Forelimb muscle (tissue), 1 donor: ENCODE results near the gene TBC1D21. TPM values are rescaled to one million over a fixed set of nuclear protein-coding genes. Genes with fewer than 3 reads are reported as not detected.

Experiments
- DNase-seq: peaks from one replicate; pipeline ENCODE4 v3.0.0-alpha.2; 2013; ENCODE audit warnings: low read depth
- polyA plus RNA-seq: library from polyadenylated mRNA; unstranded; fragments of 120-200 nt; gene quantifications from one replicate; pipeline ENCODE4 v1.2.1, GENCODE V29; 2013; ENCODE audit not compliant: insufficient read length

TBC1D21 gene
- polyA plus RNA-seq, 1 donor = not detected

DNA sequence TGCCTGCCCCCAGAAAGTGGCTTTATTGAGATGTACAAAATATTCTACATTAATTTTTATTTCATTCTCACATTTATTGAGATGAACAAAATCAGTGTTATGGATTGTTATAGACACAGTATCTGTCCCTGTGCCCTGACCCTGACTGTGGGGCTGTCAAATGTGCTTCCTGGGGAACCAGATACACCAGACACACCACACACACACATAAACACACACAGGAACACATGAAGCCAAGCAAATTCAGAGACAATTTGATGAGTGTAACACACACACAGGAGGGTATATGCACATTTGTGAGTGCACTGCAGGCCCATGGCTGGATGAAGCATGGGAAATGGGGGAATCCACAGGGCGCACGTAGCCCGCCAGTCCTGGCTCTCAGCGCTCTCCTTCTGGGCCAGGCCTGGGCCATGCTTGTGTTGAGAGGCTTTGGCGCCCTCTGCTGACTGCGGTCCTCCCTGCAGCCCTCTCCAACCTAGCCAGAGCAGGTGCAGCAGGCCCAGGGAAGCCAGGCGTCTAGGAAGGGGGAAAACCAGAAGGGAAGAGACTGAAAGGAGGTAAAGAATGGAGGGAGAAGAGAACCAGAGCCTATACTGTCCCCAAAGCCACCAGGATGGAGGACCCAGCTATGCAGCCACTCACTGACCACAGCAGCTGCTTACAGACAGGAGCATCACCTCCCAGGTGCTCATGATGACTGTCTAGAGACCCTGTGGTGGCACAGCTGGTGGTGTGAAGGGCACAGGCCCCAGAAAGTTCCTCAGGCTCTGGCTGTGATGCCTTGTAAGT, 34.9 kb downstream of the TBC1D21 start:
- DNase-seq = no peak

- no peak for DNase-seq
These were observed 35.4 kb downstream of the TBC1D21 start for GRCh38 chr15:73908822-73909122.

DNA sequence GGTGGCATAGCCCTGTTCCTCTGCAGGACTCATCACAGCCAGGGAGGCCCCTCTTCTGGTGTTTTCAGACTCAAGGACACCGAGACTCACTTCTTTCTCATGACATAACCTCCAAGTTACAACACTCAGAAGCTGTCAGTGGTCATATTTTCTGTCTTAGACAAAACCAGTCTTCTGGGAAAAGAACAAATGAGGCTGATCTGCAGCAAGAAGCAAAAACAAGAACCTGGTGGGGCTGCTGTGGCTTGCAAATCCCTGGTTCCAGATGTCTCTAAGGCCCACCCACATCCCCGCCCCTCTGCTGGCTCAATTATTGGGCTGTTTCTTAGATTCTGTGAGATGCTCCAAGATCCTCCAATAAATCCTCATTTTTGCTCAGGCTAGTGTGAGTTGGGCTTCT, 36.3 kb downstream of the TBC1D21 start:
- DNase-seq = no peak

DNA sequence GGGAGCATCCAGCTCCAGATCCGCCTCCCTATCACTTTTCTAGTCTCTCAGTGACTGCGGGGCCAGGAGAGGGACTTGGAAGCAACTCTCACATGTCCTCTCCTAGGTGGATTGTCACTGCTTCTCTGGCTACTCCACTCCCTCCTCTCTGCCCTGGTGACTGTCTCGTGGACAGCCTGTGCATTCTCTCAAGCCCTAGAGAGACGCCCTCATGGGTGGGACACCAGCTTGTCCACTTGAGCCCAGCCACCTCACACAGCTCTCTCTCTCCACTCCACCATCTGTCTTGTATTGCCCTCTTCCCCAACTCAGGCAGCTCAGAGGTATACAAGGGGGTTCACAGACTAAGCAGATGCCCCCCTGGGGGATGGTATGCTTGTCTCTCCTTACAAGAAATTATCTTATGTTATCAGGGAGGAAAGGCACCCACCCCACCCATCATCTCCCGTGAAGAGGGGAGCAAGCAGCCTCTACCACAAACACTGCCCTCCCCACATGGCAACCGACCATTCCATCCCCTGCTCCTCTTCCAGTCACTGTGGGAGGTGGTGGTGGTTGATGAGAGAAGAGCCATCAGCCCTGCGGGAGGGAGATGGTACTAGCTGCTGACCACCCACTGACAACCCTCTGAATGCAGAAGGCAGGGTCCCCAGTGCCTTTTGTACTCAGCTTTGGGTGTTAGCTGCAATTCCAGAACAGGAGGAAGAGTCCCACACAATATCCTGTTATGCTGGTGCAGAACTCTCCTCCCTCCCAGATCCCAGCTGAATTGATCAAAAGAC, 37.3 kb downstream of the TBC1D21 start:
- DNase-seq = no peak

- DNase-seq = no peak
These were observed 38.7 kb downstream of the TBC1D21 start for GRCh38 chr15:73912030-73912596.

- no peak for DNase-seq
These were observed 40.8 kb downstream of the TBC1D21 start for GRCh38 chr15:73914145-73914544.

- no peak for DNase-seq
These were observed 41.7 kb downstream of the TBC1D21 start for GRCh38 chr15:73915082-73915481.

- DNase-seq = no peak
These were observed 45.4 kb downstream of the TBC1D21 start for GRCh38 chr15:73918784-73919183.

DNA sequence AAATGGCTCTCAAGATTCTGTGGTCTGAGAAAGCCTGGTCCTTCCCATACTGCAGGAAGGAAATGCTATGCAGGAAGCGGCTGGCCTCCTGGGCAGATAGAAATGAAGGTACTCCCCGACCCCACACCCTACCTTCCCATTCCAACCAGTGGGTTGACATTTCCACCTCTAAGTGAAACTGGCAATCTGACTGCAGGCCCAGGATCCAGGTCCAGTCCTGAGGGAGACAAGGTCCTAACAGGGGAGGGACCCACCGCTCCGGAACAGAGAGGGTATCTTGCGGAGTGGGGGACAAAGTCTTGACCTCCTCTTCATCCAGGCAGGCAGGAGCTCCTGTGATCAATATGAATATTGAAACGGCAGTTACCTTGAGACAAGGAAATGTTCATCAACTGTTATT, 46.3 kb downstream of the TBC1D21 start:
- DNase-seq = no peak

- DNase-seq = no peak
These were observed 48.0 kb downstream of the TBC1D21 start for GRCh38 chr15:73921254-73921925.

DNA sequence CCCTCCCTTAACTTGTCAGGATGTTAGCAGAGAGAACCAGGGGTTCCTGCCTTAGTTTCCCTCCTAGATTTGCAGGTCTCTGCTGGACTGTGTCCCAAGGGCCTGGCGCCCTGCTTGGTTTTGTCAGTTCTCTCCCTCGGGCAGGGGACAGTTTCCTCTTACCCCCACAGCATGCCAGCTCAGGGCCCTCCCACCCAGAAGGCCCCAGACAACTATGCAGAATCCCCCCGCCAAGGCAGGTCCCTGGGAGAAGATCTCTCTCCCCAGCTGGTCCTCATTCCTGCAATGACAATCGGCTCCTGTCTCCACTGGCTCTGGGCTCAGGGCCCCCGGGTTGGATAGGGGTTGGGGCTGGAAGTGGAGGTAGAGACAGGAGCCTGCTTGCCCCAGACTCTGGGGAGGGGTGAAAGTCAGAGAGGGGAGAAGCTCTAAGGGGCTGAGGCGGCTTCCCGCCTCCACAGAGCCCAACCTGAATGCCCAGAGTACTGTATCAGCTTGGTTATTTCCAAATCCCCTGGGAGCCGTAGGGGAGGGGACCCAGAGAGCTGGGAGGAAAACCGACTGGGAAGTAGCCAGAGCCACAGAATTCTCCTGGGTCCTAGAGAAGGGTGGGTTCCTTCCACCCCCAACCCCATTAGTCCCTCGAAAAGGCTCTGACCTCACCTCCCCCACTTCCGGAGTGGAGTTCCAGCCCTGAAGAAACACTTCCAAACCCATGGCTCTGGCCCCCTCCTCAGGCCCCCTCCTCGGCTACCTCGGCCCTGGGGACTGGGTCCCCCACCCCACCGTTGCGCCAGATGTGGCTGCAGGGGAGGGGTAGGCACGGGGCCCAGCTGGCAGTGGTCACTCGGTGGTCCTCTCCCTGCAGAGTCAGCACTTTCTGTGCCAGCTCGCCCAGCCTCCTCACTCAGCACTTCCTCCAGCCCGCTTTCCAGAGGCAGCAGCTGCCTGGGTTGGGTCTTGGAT, 49.1 kb downstream of the TBC1D21 start:
- DNase-seq = no peak

DNA sequence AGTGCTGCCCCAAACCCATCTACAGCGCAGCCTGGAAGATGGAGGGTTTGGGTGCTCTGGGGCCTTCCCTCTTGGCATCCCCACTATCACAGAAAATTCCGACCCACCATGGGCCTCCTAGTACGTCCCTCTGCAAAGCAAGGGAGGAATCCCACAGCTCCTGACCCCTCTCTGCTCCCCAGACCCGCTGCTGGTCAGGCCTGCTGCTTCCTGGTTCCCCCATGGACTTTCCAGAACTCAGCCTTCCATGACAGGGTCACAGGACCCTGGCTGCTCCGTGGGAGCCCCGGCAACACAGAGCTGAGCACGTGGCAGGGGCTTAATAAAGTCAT, 49.8 kb downstream of the TBC1D21 start:
- DNase-seq = no peak

DNA sequence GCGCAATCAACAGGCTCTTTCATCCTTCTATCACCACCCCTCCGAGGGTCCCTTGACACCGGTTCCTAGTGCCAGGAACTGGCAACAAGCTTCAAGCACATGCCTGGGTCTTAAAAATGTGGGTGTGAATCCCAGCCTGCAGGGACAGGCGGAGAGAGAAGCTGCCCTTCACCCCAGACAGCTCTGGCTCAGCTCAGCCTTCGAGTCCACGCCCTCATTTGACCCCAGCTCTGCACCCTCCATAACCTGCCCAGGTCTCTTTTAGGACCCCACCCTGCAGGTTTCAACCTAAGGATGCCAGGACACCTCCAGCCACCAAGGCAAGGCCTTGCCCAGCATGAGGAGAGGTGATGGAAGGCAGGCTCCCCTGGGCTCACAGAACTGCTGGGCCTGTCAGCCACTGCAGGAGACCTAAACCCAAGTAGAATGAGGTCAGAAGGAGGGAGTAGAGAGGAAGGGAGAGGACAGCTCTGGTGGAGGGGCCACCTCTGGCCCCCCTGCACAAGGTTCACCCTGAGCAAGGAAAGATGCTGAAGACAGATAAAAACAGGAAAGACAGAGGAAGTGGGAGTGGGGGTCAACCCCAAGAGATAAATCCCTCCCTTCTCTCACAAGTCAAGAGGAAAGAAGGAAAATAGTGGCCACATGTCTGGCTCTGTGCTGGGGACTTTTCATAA, 50.3 kb downstream of the TBC1D21 start:
- no peak for DNase-seq

- DNase-seq = no peak
These were observed 51.0 kb downstream of the TBC1D21 start for GRCh38 chr15:73924171-73924921.

DNA sequence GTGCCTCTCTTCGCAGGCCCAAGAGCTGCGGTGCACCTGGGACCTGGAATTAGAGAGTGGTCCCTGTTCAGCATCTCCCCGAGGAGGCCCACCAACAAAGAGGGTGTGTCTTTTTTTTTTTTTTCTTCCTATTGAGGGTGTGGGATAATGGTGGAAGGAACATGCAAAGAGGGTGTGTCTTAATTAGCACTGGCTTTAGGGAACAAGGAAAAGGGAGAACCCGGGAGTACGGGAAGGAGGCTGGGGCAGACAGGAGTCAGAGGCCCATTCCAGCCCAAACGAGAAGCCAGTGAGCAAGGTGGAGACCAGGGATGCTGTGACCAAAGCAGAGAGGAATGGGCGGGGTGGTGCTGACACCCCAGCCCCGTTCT, 52.5 kb downstream of the TBC1D21 start:
- DNase-seq = no peak

- no peak for DNase-seq
These were observed 53.0 kb downstream of the TBC1D21 start, which contains the start of gene LOXL1 for GRCh38 chr15:73926219-73927002. Gene LOXL1 (plus strand): TSS chr15:73926462. CDS start chr15:73926784, 322 bp downstream.

GRCh38 chr15:73927003-73927475, 53.7 kb downstream of the TBC1D21 start:
- no peak for DNase-seq

GRCh38 chr15:73927476-73928240, 54.3 kb downstream of the TBC1D21 start:
- DNase-seq = no peak
